Immature natural killer cell (primary cell): ENCODE measurements around the gene INSIG2. TPM values are rescaled to one million over a fixed set of nuclear protein-coding genes. Genes with fewer than 3 reads are reported as not detected.
A peak's percentile ranks its signal among the peaks of the same experiment; 100 is the strongest.

Experiments
- DNase-seq, 3 donors: peaks; one replicate each; pipeline ENCODE4 v3.0.0; 2022; ENCODE audit warnings: mixed read lengths in 1 of 3
- H3K27ac Mint-ChIP-seq, 6 donors: one replicate each; pipeline ENCODE4 v1.8.0; 2020; ENCODE audit warnings: mixed read lengths in 6 of 6, mild to moderate bottlenecking in 5 of 6, inconsistent platforms in 4 of 6, moderate library complexity in 3 of 6
- H3K27me3 Mint-ChIP-seq, 3 donors: one replicate each; pipeline ENCODE4 v1.8.0; 2020 to 2021; ENCODE audit warnings: low read depth in 3 of 3, mild to moderate bottlenecking in 3 of 3, mixed read lengths in 3 of 3, moderate library complexity in 3 of 3, inconsistent platforms in 1 of 3
- H3K36me3 Mint-ChIP-seq, 3 donors: one replicate each; pipeline ENCODE4 v1.8.0; 2020; ENCODE audit warnings: mixed read lengths in 3 of 3, inconsistent platforms in 2 of 3, mild to moderate bottlenecking in 2 of 3
- H3K4me1 Mint-ChIP-seq, 2 donors: one replicate each; pipeline ENCODE4 v1.8.0; 2020; ENCODE audit warnings: inconsistent platforms in 2 of 2, mild to moderate bottlenecking in 2 of 2, mixed read lengths in 2 of 2, moderate library complexity in 1 of 2
- H3K4me3 Mint-ChIP-seq, 5 donors: one replicate each; pipeline ENCODE4 v1.8.0; 2020; ENCODE audit warnings: mild to moderate bottlenecking in 5 of 5, mixed read lengths in 5 of 5, inconsistent platforms in 3 of 5, moderate library complexity in 3 of 5
- H3K9me3 Mint-ChIP-seq, 6 donors: one replicate each; pipeline ENCODE4 v1.8.0; 2020; ENCODE audit warnings: mild to moderate bottlenecking in 6 of 6, mixed read lengths in 6 of 6, inconsistent platforms in 4 of 6, moderate library complexity in 3 of 6
- polyA plus RNA-seq, 3 donors: library from polyadenylated mRNA; unstranded; fragments of 300-500 nt; fragmentation: Illumina TruSeq; gene quantifications; one replicate each; pipeline ENCODE4 v1.2.3, GENCODE V29; 2021

INSIG2 gene
- 10 to 100 TPM; 15.9 to 19.8 (median 19.1) TPM for polyA plus RNA-seq

GRCh38 chr2:118088051-118089024 is at the start of gene INSIG2:
TSS of gene INSIG2 (plus strand) at chr2:118088471. CDS start at chr2:118096557, 8,086 bp downstream.
- Mint-ChIP-seq H3K9me3 (no peaks in the 10 kb centered on the region), H3K36me3 (no peaks in the 10 kb centered on the region), H3K27me3 (peaks cover 4 to 6% (median 4%) of the 10 kb centered on the region in 3 donors), H3K4me1 (peaks cover 31 to 47% of the 10 kb centered on the region in 2 donors), H3K27ac (peak within 1 kb of the TSS; percentile 82 to 93 (median 90)), H3K4me3 (peak within 1 kb of the TSS; percentile 89 to 94 (median 92))
- peak; percentile 92 to 93 (median 92) for DNase-seq

DNA sequence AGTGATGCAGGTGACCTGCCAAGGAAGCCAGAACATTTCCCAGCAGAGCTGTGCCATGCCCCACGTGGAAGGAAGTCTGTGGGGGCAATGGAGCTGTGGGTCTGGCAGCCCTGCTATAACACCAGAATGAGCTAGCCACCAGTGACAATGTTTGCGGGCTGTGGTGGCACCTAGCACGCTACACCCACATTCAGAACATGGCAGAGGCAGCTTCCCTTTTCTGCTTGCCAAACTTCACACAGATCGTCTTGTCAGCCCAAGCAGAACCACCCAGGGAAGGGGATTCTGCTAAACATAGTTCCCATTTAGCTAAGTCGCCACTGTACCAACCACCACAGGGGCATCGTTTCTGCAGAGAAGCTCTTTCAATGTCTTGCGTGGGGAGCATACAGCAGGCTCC is 47.4 kb upstream of the INSIG2 start:
- peaks cover 0 to 6% (median 4%) of the 10 kb centered on the region in 6 donors for H3K9me3 Mint-ChIP-seq
- no peak overlapping the region for H3K4me3 Mint-ChIP-seq
- H3K36me3 Mint-ChIP-seq: peaks cover 0 to 2% (median 0%) of the 10 kb centered on the region in 3 donors
- H3K4me1 Mint-ChIP-seq: no peaks in the 10 kb centered on the region
- peaks cover 3 to 23% (median 10%) of the 10 kb centered on the region in 3 donors for H3K27me3 Mint-ChIP-seq
- DNase-seq: no peak
- no peak overlapping the region for H3K27ac Mint-ChIP-seq

GRCh38 chr2:118044103-118044716 is 44.1 kb upstream of the INSIG2 start:
- Mint-ChIP-seq H3K36me3 (no peaks in the 10 kb centered on the region), H3K27me3 (peaks cover 5 to 19% (median 14%) of the 10 kb centered on the region in 3 donors), H3K27ac (no peak overlapping the region), H3K9me3 (peaks cover 0 to 1% (median 0%) of the 10 kb centered on the region in 6 donors), H3K4me1 (no peaks in the 10 kb centered on the region), H3K4me3 (no peak overlapping the region)
- no peak for DNase-seq

GRCh38 chr2:118044854-118045253 is 43.4 kb upstream of the INSIG2 start:
- no peak overlapping the region for H3K27ac Mint-ChIP-seq
- H3K4me3 Mint-ChIP-seq: no peak overlapping the region
- peaks cover 5 to 15% (median 14%) of the 10 kb centered on the region in 3 donors for H3K27me3 Mint-ChIP-seq
- no peaks in the 10 kb centered on the region for H3K4me1 Mint-ChIP-seq
- no peaks in the 10 kb centered on the region for H3K36me3 Mint-ChIP-seq
- H3K9me3 Mint-ChIP-seq: peaks cover 0 to 1% (median 0%) of the 10 kb centered on the region in 6 donors
- DNase-seq: no peak

GRCh38 chr2:118045286-118045685 is 43.0 kb upstream of the INSIG2 start:
- H3K27me3 Mint-ChIP-seq: peaks cover 5 to 15% (median 14%) of the 10 kb centered on the region in 3 donors

GRCh38 chr2:118046634-118047210 is 41.5 kb upstream of the INSIG2 start:
- peak; percentile 10 to 26 (median 18) for DNase-seq
- H3K4me1 Mint-ChIP-seq: no peaks in the 10 kb centered on the region
- no peak overlapping the region for H3K27ac Mint-ChIP-seq
- no peak overlapping the region for H3K4me3 Mint-ChIP-seq
- peaks cover 5 to 20% (median 11%) of the 10 kb centered on the region in 3 donors for H3K27me3 Mint-ChIP-seq
- H3K36me3 Mint-ChIP-seq: no peaks in the 10 kb centered on the region
- H3K9me3 Mint-ChIP-seq: peaks cover 0 to 1% (median 0%) of the 10 kb centered on the region in 6 donors

More at GRCh38 chr2:118045286-118045685, 43.0 kb upstream of the INSIG2 start:
- Mint-ChIP-seq H3K9me3 (peaks cover 0 to 1% (median 0%) of the 10 kb centered on the region in 6 donors), H3K4me3 (no peak overlapping the region), H3K27ac (no peak overlapping the region), H3K36me3 (no peaks in the 10 kb centered on the region), H3K4me1 (no peaks in the 10 kb centered on the region)
- no peak for DNase-seq

GRCh38 chr2:118047380-118047826 is 40.9 kb upstream of the INSIG2 start:
- Mint-ChIP-seq H3K27me3 (peaks cover 5 to 21% (median 11%) of the 10 kb centered on the region in 3 donors), H3K9me3 (no peaks in the 10 kb centered on the region), H3K4me1 (no peaks in the 10 kb centered on the region), H3K27ac (no peak overlapping the region), H3K36me3 (no peaks in the 10 kb centered on the region), H3K4me3 (no peak overlapping the region)
- no peak for DNase-seq

- Mint-ChIP-seq H3K27ac (no peak overlapping the region), H3K4me3 (no peak overlapping the region), H3K4me1 (no peaks in the 10 kb centered on the region), H3K27me3 (peaks cover 5 to 24% (median 11%) of the 10 kb centered on the region in 3 donors), H3K9me3 (no peaks in the 10 kb centered on the region), H3K36me3 (no peaks in the 10 kb centered on the region)
- no peak for DNase-seq
These were observed 39.9 kb upstream of the INSIG2 start for GRCh38 chr2:118048401-118048800.

DNA sequence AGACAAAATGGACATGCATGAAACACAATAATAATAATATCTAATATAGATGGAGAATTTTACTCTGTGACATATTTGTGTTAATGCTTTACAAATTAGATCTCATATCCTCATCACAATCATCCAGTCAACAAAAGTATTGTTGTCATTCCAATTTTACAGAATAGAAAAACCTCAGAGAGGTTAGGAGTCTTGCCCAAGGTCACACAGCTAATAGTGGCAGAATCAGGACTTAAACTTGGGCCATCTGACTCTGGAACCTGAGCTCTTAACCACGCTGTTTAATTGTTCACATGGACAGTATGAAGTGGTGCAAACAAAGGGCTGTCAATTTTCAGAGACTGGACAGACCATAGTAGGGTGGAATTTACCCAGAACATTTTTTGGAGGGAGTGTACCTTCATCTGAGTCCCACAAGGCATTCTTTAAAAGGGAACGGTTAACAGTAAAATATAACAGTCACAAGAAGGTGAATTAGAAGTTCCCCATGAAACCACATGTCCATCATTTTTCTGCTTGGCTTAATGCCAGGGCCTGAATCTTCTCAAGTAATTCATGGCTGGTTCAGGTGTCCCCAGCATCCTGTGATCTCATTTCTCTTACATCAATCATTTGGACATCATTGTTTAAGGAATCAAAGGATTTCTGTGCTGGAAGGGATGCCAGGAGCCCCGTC is 39.0 kb upstream of the INSIG2 start:
- Mint-ChIP-seq H3K4me3 (no peak overlapping the region), H3K36me3 (no peaks in the 10 kb centered on the region), H3K27me3 (peaks cover 5 to 20% (median 11%) of the 10 kb centered on the region in 3 donors)

GRCh38 chr2:118049816-118050140 is 38.5 kb upstream of the INSIG2 start:
- H3K27me3 Mint-ChIP-seq: peaks cover 5 to 17% (median 11%) of the 10 kb centered on the region in 3 donors
- H3K27ac Mint-ChIP-seq: peak overlapping the region in 1 of 6 donors; percentile 23
- H3K4me3 Mint-ChIP-seq: no peak overlapping the region
- no peaks in the 10 kb centered on the region for H3K9me3 Mint-ChIP-seq
- H3K36me3 Mint-ChIP-seq: no peaks in the 10 kb centered on the region
- DNase-seq: no peak
- H3K4me1 Mint-ChIP-seq: no peaks in the 10 kb centered on the region

More for the DNA sequence above, 39.0 kb upstream of the INSIG2 start:
- Mint-ChIP-seq H3K9me3 (no peaks in the 10 kb centered on the region), H3K4me1 (no peaks in the 10 kb centered on the region), H3K27ac (no peak overlapping the region)
- no peak for DNase-seq

DNA sequence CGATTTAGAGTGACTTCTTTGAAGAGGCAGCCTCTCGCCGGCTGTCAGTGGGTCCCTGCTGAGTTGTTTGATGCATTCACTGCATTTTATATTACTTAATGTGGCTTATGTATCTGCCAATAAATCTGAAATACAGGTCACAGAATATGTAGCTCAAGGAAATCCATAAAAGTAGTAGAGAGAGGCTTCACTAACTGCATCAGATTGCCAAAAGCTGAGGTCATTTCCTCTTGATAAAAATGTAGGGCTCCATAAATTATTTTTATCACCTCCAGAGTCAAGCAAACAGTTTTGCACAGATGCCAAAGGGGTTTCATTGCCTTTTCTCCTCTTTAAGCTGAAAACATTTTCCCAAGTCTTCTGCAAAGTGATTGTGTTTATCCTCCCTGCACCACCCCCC is 37.9 kb upstream of the INSIG2 start:
- DNase-seq: no peak
- H3K36me3 Mint-ChIP-seq: no peaks in the 10 kb centered on the region
- H3K9me3 Mint-ChIP-seq: no peaks in the 10 kb centered on the region
- no peak overlapping the region for H3K4me3 Mint-ChIP-seq
- no peaks in the 10 kb centered on the region for H3K4me1 Mint-ChIP-seq
- H3K27me3 Mint-ChIP-seq: peaks cover 5 to 19% (median 11%) of the 10 kb centered on the region in 3 donors
- no peak overlapping the region for H3K27ac Mint-ChIP-seq

DNA sequence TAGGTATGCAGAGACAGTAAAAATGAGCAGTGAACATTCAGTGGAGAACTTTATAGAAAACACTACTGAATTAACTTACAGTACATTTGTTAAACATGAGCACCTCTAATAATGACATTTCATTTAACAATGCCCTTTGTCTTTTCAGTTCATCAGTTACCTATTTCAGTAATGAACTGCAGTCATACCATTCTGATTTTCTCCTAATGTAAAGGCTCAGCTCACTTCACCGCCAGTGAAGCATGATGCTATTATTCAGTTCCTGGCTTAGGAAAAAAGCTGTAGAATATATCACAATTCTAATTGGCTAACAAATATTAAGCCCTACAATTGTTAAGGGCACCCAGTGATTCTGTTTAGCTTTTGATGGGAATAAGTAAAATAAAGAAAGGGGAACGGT is 37.3 kb upstream of the INSIG2 start:
- Mint-ChIP-seq H3K9me3 (no peaks in the 10 kb centered on the region), H3K4me1 (no peaks in the 10 kb centered on the region), H3K27ac (no peak overlapping the region), H3K36me3 (no peaks in the 10 kb centered on the region), H3K4me3 (no peak overlapping the region), H3K27me3 (peaks cover 5 to 19% (median 11%) of the 10 kb centered on the region in 3 donors)
- DNase-seq: no peak

DNA sequence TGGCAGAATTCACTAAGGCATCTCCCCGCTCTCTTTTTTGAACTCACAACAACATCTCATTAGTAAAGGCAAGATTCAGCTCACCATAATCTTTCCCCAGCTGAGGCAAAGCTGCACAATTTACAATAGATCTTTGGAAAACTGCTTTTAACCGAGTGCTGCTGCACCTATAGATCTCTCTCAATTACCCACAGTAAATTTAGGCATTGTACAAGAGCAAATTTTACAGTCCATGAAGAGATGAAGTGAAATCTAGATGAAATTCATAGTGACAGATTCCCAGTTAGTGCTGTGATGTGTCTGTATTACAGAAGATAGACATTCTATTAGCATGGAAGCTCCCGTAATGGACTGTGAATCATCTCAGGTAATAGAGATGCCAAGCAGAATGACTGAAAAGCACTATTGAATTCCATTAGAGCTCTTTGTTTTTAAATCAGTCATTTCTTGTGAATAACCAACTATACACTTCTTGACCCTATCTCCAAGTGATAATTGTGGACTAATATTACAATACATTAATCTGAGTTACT is 36.4 kb upstream of the INSIG2 start:
- Mint-ChIP-seq H3K27ac (no peak overlapping the region), H3K4me1 (no peaks in the 10 kb centered on the region), H3K9me3 (no peaks in the 10 kb centered on the region), H3K27me3 (peaks cover 5 to 19% (median 11%) of the 10 kb centered on the region in 3 donors), H3K4me3 (no peak overlapping the region), H3K36me3 (no peaks in the 10 kb centered on the region)
- no peak for DNase-seq
